ENCODE results near the gene STXBP1.

Gene STXBP1

DNA sequence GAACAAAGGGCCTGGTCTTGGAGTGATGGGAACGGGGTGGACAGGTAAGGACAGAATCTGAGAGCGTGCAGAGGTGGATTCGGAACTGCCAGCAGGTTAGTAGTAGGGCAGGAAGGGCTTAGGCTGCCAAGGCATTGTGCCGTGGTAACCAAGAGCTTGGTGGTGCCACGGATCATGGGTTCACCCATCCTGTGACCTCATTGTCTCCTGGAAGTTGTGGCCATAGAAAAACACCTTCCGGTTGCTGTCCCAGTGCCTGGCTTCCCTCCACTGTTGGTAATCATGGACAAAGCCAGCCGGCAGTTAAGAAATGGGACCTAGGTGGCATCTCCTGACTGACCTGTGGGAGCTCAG lies 52.2 kb downstream of the STXBP1 start:
- H3K27ac ChIP-seq (ENCODE audit: low read length): no peak overlapping the region
- no peak overlapping the region for H3K9ac ChIP-seq (ENCODE audit: low read length)
- H3K36me3 ChIP-seq (replicated peaks; ENCODE audit: low read depth, low read length): no peaks in the 10 kb centered on the region
- no peak overlapping the region for H3K4me2 ChIP-seq (ENCODE audit: low read length)
- H3K79me2 ChIP-seq (ENCODE audit: low read length): no peaks in the 10 kb centered on the region
- no peaks in the 10 kb centered on the region for H4K20me1 ChIP-seq (ENCODE audit: insufficient read depth, low read length)
- no peak overlapping the region for H3K4me3 ChIP-seq (ENCODE audit: low read length)
- no peak overlapping the region for H2AFZ ChIP-seq (ENCODE audit: low read depth, low read length)
- TF ChIP-seq, protein P1, sequence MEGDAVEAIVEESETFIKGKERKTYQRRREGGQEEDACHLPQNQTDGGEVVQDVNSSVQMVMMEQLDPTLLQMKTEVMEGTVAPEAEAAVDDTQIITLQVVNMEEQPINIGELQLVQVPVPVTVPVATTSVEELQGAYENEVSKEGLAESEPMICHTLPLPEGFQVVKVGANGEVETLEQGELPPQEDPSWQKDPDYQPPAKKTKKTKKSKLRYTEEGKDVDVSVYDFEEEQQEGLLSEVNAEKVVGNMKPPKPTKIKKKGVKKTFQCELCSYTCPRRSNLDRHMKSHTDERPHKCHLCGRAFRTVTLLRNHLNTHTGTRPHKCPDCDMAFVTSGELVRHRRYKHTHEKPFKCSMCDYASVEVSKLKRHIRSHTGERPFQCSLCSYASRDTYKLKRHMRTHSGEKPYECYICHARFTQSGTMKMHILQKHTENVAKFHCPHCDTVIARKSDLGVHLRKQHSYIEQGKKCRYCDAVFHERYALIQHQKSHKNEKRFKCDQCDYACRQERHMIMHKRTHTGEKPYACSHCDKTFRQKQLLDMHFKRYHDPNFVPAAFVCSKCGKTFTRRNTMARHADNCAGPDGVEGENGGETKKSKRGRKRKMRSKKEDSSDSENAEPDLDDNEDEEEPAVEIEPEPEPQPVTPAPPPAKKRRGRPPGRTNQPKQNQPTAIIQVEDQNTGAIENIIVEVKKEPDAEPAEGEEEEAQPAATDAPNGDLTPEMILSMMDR (IDR thresholded peaks at IDR 0.05; ENCODE audit: low read depth, low read length): no peak
- TF ChIP-seq EZH2phosphoT487 (IDR thresholded peaks at IDR 0.05; ENCODE audit: low read depth): no peak
- H3K9me3 ChIP-seq (ENCODE audit: insufficient read depth, low read length): no peaks in the 10 kb centered on the region
- H3K27me3 ChIP-seq (ENCODE audit: low read depth, low read length): no peaks in the 10 kb centered on the region
- H3K4me1 ChIP-seq (ENCODE audit: low read length): no peaks in the 10 kb centered on the region

DNA sequence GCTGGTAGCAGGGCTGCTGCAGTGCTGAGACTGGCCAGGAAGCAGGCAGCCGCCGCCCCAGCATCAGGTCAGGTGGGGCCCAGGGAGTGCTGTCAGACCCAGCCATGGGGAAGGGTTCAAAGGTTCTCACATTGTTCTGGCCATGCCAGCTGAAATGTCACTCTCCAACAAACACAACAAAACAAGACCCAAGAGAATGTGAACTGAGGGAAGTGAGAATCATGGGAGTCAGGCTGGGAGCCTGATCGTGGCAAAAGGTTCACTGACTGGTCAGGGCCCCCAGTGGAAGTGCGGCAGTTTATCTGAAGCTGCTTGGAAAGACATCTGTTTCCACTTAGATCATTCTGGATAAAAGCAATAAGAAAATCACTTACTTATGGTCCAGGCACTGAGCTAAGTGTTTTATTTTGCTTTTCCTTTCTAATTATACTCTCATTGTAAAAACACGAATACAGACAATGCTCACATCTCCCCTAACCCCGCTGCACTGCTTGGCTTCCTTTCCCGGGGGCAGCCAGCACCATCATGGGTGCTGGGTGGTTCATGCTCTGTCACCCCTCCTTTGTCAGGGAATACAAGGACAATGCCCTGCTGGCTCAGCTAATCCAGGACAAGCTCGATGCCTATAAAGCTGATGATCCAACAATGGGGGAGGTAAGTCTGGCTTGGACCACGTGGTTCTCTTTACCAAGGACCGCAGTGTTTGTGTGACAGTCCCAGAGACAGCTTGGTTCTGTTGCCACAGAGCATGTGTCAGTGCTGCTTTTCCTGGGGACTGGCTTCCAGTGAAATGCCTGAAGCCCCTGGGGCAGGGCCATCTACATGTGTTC lies 52.8 kb downstream of the STXBP1 start:
- Histone ChIP-seq H3K27ac (ENCODE audit: low read length) (no peak overlapping the region), H3K9ac (ENCODE audit: low read length) (no peak overlapping the region), H3K4me3 (ENCODE audit: low read length) (no peak overlapping the region), H3K79me2 (ENCODE audit: low read length) (no peaks in the 10 kb centered on the region), H4K20me1 (ENCODE audit: insufficient read depth, low read length) (no peaks in the 10 kb centered on the region), H3K4me1 (ENCODE audit: low read length) (no peaks in the 10 kb centered on the region), H3K9me3 (ENCODE audit: insufficient read depth, low read length) (no peaks in the 10 kb centered on the region), H3K4me2 (ENCODE audit: low read length) (no peak overlapping the region), H3K36me3 (replicated peaks; ENCODE audit: low read depth, low read length) (no peaks in the 10 kb centered on the region), H2AFZ (ENCODE audit: low read depth, low read length) (no peak overlapping the region), H3K27me3 (ENCODE audit: low read depth, low read length) (no peaks in the 10 kb centered on the region)
- no peak for TF ChIP-seq EZH2phosphoT487 (IDR thresholded peaks at IDR 0.05; ENCODE audit: low read depth)
- TF ChIP-seq, protein P1 (IDR thresholded peaks at IDR 0.05; ENCODE audit: low read depth, low read length): no peak

GRCh38 chr9:127667127-127667844 lies 55.2 kb downstream of the STXBP1 start:
- Histone ChIP-seq H3K9me3 (ENCODE audit: insufficient read depth, low read length) (no peaks in the 10 kb centered on the region), H3K4me3 (ENCODE audit: low read length) (no peak overlapping the region), H3K27me3 (ENCODE audit: low read depth, low read length) (no peaks in the 10 kb centered on the region), H3K9ac (ENCODE audit: low read length) (no peak overlapping the region), H3K4me2 (ENCODE audit: low read length) (no peak overlapping the region), H3K36me3 (replicated peaks; ENCODE audit: low read depth, low read length) (no peaks in the 10 kb centered on the region), H4K20me1 (ENCODE audit: insufficient read depth, low read length) (no peaks in the 10 kb centered on the region), H3K79me2 (ENCODE audit: low read length) (no peaks in the 10 kb centered on the region), H3K27ac (ENCODE audit: low read length) (no peak overlapping the region), H3K4me1 (ENCODE audit: low read length) (no peaks in the 10 kb centered on the region), H2AFZ (ENCODE audit: low read depth, low read length) (no peak overlapping the region)
- no peak for TF ChIP-seq EZH2phosphoT487 (IDR thresholded peaks at IDR 0.05; ENCODE audit: low read depth)
- TF ChIP-seq, protein P1 (IDR thresholded peaks at IDR 0.05; ENCODE audit: low read depth, low read length): no peak

GRCh38 chr9:127667906-127668305 lies 55.8 kb downstream of the STXBP1 start:
- Histone ChIP-seq H3K4me3 (ENCODE audit: low read length) (no peak overlapping the region), H3K9ac (ENCODE audit: low read length) (no peak overlapping the region)
- TF ChIP-seq, protein P1 (IDR thresholded peaks at IDR 0.05; ENCODE audit: low read depth, low read length): no peak
- no peak for TF ChIP-seq EZH2phosphoT487 (IDR thresholded peaks at IDR 0.05; ENCODE audit: low read depth)

More at GRCh38 chr9:127667906-127668305, 55.8 kb downstream of the STXBP1 start:
- no peaks in the 10 kb centered on the region for H3K27me3 ChIP-seq (ENCODE audit: low read depth, low read length)
- H3K36me3 ChIP-seq (replicated peaks; ENCODE audit: low read depth, low read length): no peaks in the 10 kb centered on the region
- H3K79me2 ChIP-seq (ENCODE audit: low read length): no peaks in the 10 kb centered on the region
- no peak overlapping the region for H3K27ac ChIP-seq (ENCODE audit: low read length)
- no peaks in the 10 kb centered on the region for H3K9me3 ChIP-seq (ENCODE audit: insufficient read depth, low read length)
- no peaks in the 10 kb centered on the region for H4K20me1 ChIP-seq (ENCODE audit: insufficient read depth, low read length)
- H2AFZ ChIP-seq (ENCODE audit: low read depth, low read length): no peak overlapping the region
- H3K4me2 ChIP-seq (ENCODE audit: low read length): no peak overlapping the region
- H3K4me1 ChIP-seq (ENCODE audit: low read length): no peaks in the 10 kb centered on the region
